CD4-positive, alpha-beta T cell treated with Interleukin-15 for 4 hours (primary cell): ENCODE data around the gene SHC3.
"Not testable (repeated sequence)": the region's sequence is repeated elsewhere in the genome, so short reads cannot be mapped to it uniquely, and the experiment has no call there.

Experiments
- DNase-seq: peaks from one replicate; pipeline ENCODE4 v3.0.0-alpha.2; 2020; ENCODE audit warnings: low spot score

SHC3 gene, protein sequence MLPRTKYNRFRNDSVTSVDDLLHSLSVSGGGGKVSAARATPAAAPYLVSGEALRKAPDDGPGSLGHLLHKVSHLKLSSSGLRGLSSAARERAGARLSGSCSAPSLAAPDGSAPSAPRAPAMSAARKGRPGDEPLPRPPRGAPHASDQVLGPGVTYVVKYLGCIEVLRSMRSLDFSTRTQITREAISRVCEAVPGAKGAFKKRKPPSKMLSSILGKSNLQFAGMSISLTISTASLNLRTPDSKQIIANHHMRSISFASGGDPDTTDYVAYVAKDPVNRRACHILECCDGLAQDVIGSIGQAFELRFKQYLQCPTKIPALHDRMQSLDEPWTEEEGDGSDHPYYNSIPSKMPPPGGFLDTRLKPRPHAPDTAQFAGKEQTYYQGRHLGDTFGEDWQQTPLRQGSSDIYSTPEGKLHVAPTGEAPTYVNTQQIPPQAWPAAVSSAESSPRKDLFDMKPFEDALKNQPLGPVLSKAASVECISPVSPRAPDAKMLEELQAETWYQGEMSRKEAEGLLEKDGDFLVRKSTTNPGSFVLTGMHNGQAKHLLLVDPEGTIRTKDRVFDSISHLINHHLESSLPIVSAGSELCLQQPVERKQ

DNA sequence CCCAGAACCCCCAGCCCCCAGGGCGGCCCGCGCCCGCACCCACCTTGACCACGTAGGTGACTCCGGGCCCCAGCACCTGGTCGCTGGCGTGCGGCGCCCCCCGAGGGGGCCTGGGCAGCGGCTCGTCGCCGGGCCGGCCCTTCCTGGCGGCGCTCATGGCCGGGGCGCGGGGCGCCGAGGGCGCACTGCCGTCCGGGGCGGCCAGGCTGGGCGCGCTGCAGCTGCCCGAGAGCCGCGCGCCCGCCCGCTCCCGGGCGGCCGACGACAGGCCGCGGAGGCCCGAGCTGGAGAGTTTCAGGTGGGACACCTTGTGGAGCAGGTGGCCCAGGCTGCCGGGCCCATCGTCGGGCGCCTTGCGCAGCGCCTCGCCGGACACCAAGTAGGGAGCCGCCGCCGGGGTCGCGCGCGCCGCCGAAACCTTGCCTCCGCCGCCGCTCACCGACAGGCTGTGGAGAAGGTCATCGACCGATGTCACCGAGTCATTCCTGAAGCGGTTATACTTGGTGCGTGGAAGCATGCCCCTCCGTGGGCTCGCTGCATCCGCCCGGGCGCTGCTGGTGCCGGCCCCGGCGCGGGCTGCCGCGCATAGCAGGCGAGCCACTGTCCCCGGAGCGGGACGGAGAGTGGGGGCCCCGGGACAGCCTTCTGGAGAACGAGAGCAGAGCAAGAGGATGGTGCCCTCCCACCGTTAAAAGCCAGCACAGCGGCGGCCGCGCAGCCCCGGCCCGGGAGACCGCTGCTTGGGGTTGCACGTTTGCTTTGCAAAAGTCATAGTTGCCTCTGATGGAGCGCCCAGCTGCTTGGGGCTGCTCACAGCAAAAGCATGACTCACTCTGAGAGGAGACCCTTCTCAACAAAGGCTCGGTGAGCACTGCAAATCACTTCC, at the start of gene SHC3:
SHC3 (minus strand) TSS at position 875 of the 886 bp plus-strand sequence; CDS start at position 517, 358 bp downstream.
- no peak for DNase-seq

DNA sequence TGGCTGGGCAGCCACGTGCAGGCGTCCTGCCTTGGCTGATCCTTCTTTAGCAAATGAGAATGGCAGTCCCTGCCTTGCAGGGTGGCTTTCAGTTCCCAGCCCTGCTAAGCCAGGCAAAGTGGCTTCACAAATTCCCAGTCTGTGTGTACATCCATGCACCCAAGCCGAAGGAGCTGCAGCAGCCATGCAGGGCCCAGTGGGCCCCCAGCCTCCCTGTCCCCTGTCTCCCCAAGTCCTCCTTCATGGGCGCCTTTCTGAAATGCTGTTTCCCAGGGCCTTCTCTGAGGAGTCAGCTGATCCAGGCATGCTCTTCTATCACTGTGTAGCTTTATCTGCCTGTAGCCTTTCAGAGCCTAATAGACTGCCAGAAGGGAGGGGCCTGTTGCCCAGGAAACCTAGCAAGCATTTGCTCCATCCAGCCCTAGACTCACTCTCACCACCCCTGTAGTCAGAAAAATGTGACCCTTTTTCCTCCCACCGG, 47.4 kb upstream of the SHC3 start:
- DNase-seq = no peak

GRCh38 chr9:89225587-89225986, 47.0 kb upstream of the SHC3 start:
- no peak for DNase-seq

GRCh38 chr9:89225036-89225435, 46.4 kb upstream of the SHC3 start:
- no peak for DNase-seq

DNA sequence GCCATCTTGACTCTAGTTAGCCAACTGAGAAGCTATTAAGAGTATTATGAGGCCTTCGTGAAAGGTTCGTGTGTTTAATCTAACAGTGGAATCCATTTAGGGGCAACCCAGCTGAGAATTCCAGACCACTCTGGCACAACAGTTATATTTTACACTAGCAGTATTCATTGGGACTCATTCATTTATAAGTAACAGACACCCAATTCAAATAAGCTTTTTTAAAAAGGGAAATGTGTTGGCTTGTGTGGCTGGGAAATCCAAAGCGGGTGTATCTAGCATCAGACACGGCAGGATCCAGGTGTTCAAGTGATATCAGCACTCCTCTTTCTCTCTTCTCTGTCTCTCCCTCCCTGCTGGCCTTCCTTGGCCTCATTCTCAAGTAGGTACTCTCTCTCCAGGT, 46.0 kb upstream of the SHC3 start:
- no peak for DNase-seq

DNA sequence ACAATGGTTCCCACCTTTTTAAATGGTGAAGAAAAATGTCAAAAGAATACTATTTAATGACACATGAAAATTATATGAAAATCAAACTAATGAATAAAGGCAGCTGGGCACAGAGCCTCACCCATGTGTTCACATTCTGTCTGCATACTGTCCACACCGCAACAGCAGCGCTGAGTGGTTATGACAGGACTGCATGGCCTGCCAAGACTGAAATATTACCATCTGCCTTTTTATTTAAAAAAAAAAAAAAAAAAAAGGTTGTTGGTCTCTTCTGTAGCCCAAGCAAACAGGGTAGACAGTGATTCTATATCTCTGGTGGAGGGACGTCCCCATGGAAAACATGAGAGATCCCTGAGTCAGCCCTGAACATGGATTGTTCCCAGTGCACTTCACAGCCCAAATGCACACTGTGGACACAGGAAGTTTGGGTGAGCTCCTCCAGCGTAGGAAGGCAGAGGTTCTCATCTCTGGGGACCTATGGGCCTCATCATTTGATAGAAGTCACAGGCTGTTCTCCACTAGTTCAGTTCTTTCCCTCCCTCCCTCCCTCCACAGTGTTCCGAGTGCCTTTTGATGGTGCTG, 44.9 kb upstream of the SHC3 start:
- no peak for DNase-seq

DNA sequence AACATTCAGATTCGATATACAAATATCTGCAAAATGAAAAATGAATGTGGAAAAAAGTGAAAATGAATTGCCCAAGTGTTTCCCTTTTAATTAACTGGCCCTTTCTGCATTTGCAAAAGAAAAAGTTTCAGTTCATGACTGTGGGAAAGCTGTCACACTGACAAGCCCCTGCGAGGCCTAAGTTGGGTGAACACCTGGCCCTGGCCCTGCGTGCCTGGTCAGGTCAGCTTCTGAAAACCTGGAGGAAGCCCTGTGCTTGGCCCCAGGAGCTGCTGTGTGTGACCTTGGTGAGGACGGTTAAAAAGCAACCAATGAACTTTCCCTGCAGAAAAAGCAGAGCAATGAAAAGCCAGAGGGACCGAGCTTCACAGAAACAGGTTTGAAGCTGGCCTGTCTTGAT, 41.0 kb upstream of the SHC3 start:
- no peak for DNase-seq

GRCh38 chr9:89218040-89218928, 39.7 kb upstream of the SHC3 start:
- no peak for DNase-seq

GRCh38 chr9:89215342-89215741, 36.7 kb upstream of the SHC3 start:
- no peak for DNase-seq

- no peak for DNase-seq
Observed at GRCh38 chr9:89213396-89213880, 34.8 kb upstream of the SHC3 start.

- no peak for DNase-seq
Observed at GRCh38 chr9:89212171-89212570, 33.6 kb upstream of the SHC3 start.

DNA sequence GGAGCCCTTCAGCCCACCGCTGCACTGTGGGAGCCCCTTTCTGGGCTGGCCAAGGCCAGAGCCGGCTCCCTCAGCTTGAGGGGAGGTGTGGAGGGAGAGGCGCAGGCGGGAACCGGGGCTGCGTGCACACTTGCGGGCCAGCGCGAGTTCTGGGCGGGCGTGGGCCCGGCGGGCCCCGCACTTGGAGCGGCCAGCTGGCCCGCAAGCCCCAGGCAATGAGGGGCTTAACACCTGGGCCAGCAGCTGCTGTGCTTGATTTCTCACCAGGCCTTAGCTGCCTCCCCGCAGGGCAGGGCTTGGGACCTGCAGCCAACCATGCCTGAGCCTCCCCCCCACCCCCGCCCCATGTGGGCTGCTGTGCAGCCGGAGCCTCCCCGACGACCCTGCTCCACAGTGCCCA, 30.7 kb upstream of the SHC3 start:
- DNase-seq = not testable (repeated sequence)

- DNase-seq = no peak
Observed at GRCh38 chr9:89207026-89207425, 28.4 kb upstream of the SHC3 start.

DNA sequence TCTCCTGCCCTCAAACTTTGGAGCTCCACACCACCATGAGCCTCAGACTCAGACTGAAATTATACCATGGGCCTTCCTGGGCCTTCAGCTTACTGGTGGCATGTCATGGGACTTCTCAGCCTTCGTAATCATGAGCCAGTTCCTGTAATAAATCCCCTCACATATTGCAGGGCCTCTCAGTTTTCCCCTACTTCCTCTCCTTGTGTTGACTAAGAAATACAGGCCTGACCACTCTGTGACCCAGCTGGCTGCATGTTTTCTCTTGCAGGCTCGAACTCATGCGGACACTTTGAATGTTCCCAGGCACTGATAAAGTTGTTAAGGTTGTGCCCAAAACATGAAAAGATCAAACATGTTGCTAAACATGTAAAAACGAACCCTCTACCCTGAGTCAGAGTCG, 26.2 kb upstream of the SHC3 start:
- DNase-seq = no peak

DNA sequence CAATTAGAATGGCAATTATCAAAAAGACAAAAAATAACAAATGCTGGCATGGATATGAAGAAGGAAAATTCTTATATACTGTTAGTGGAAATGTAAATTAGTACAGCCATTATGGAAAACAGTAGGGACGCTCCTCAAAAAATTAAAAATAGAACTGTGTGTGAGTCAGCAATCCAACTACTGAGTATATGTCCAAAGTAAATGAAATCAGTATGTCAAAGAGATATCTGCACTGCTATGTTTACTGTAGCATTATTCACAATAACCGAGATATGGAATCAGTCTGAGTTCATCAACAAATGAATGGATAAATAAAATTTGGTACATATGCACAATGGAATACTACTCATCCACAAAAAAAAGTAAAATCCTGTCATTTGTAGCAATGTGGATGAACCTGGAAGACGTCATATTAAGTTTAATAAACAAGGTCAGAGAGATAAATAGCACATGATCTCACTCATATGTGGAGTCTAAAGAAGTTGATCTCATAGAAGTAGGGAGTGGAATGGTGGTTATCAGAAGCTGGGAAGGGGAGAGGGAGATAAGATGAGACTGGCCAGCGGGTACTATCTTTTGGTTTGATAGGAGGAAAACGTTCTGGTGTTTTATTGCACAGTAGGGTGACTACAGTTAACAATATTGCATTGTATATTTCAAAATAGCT, 16.6 kb upstream of the SHC3 start:
- DNase-seq = no peak

GRCh38 chr9:89194421-89195130, 16.0 kb upstream of the SHC3 start:
- DNase-seq = no peak

DNA sequence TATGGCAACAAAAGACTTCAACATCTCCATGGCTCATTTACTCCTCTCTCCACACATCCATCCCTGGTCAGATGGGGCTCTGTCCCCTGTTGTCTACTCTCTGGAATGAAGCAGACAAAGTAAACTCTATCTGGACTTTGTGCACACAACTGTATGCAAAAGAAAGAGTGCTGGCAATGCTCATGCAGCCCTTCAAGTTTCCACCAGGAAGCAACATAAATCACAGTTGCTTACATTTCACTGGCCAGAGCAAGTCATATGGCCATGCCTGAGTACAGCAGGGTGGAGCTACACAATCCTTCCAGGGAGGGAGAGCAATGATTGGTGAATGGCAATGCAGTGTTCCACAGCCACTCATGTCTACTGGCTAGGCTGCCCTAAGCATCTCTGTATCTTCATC, 12.4 kb upstream of the SHC3 start:
- DNase-seq = no peak

DNA sequence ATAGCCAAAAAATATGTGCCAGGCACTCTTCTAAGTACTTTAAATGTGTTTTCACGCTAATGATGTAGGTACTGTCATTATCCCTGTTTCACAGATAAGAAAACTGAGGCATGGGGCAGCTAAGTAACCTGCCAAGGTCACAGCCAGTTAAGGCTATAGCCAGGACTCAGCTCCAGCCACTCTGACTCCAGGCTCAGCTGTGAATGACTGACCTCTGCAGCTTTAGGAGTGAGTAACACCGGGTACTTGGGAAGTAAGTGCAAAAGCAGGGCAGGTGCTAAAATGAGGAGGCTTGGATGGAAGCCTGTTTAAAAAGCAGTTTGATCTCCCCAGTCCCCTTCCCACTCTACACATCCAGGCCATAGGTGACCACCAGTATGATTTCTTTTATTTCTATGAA, 10.6 kb upstream of the SHC3 start:
- DNase-seq = no peak

DNA sequence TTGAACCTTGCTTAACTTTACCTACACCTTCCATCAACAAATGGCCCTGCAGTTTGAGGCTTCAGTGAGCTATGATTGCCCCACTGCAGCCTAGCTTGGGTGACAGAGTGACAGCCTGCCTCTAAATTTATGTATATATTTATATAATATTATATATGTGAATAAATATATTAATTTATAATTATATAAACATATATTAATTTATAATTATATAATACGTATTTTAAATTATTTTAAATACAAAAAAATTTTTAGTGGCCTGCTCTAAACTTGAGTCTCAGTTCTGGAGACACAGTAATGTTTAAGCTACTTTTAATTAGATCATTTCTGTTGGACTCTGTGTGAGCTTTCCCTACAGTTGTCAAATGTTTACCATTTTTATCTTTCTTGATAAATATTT, 9.3 kb upstream of the SHC3 start:
- no peak for DNase-seq

GRCh38 chr9:89187541-89187940, 8.9 kb upstream of the SHC3 start:
- DNase-seq = no peak
